Nephron progenitor cell (in vitro differentiated cells): ENCODE results near the gene ABR.
A peak's percentile ranks its signal among the peaks of the same experiment; 100 is the strongest.

ENCODE experiments used
- DNase-seq: peaks from one replicate; pipeline ENCODE4 v3.0.0; 2021
- H3K27ac Mint-ChIP-seq: 2 replicates; pipeline ENCODE4 v1.8.0; 2021; ENCODE audit warnings: mild to moderate bottlenecking, moderate library complexity, mixed read lengths
- H3K27me3 Mint-ChIP-seq: 2 replicates; pipeline ENCODE4 v1.8.0; 2021; ENCODE audit warnings: mild to moderate bottlenecking, low read depth, mixed read lengths; ENCODE audit not compliant: poor library complexity
- H3K36me3 Mint-ChIP-seq: 2 replicates; pipeline ENCODE4 v1.8.0; 2021; ENCODE audit warnings: low read depth, mixed read lengths
- H3K4me1 Mint-ChIP-seq: 2 replicates; pipeline ENCODE4 v1.8.0; 2021; ENCODE audit warnings: mixed read lengths
- H3K4me3 Mint-ChIP-seq: 2 replicates; pipeline ENCODE4 v1.8.0; 2021; ENCODE audit warnings: mild to moderate bottlenecking, moderate library complexity, mixed read lengths
- H3K9me3 Mint-ChIP-seq: 2 replicates; pipeline ENCODE4 v1.8.0; 2021; ENCODE audit warnings: mild to moderate bottlenecking, moderate library complexity, mixed read lengths
- CTCF ChIP-seq: fragments of 200-600 bp; sonication (generic); IDR thresholded peaks from 2 replicates; pipeline ENCODE4 v1.5.0; 2021; ENCODE audit warnings: antibody characterized with exemption

Gene ABR

GRCh38 chr17:1120596-1121441 lies 59.0 kb downstream of the ABR start:
- no peaks in the 10 kb centered on the region for H3K9me3 Mint-ChIP-seq
- H3K36me3 Mint-ChIP-seq: peaks cover 14% of the 10 kb centered on the region
- H3K4me3 Mint-ChIP-seq: no peak overlapping the region
- H3K27me3 Mint-ChIP-seq: peaks cover 2% of the 10 kb centered on the region
- H3K4me1 Mint-ChIP-seq: peaks cover 28% of the 10 kb centered on the region
- H3K27ac Mint-ChIP-seq: no peak overlapping the region
- no peak for DNase-seq
- TF ChIP-seq CTCF: no peak

GRCh38 chr17:1119924-1120323 lies 59.9 kb downstream of the ABR start:
- Mint-ChIP-seq H3K9me3 (no peaks in the 10 kb centered on the region), H3K27me3 (peaks cover 5% of the 10 kb centered on the region), H3K4me3 (no peak overlapping the region), H3K27ac (no peak overlapping the region), H3K4me1 (peaks cover 35% of the 10 kb centered on the region), H3K36me3 (peaks cover 14% of the 10 kb centered on the region)
- no peak for DNase-seq
- no peak for TF ChIP-seq CTCF

GRCh38 chr17:1116602-1117001 lies 63.2 kb downstream of the ABR start:
- no peak overlapping the region for H3K27ac Mint-ChIP-seq
- peaks cover 5% of the 10 kb centered on the region for H3K27me3 Mint-ChIP-seq
- H3K4me3 Mint-ChIP-seq: no peak overlapping the region
- peaks cover 22% of the 10 kb centered on the region for H3K4me1 Mint-ChIP-seq
- DNase-seq: no peak
- H3K36me3 Mint-ChIP-seq: peaks cover 14% of the 10 kb centered on the region
- H3K9me3 Mint-ChIP-seq: no peaks in the 10 kb centered on the region
- no peak for TF ChIP-seq CTCF

- TF ChIP-seq CTCF: no peak
- Mint-ChIP-seq H3K27me3 (peaks cover 3% of the 10 kb centered on the region), H3K4me3 (no peak overlapping the region), H3K9me3 (no peaks in the 10 kb centered on the region), H3K27ac (no peak overlapping the region), H3K4me1 (peaks cover 50% of the 10 kb centered on the region), H3K36me3 (no peaks in the 10 kb centered on the region)
- DNase-seq: no peak
These were observed 66.9 kb downstream of the ABR start for GRCh38 chr17:1112875-1113274.

GRCh38 chr17:1111599-1112443 lies 68.0 kb downstream of the ABR start:
- TF ChIP-seq CTCF: no peak
- peaks cover 60% of the 10 kb centered on the region for H3K4me1 Mint-ChIP-seq
- H3K36me3 Mint-ChIP-seq: peaks cover 1% of the 10 kb centered on the region
- H3K4me3 Mint-ChIP-seq: peak overlapping the region; percentile 57
- peak overlapping the region; percentile 96 for H3K27ac Mint-ChIP-seq
- no peaks in the 10 kb centered on the region for H3K9me3 Mint-ChIP-seq
- DNase-seq: no peak
- peaks cover 4% of the 10 kb centered on the region for H3K27me3 Mint-ChIP-seq
